Left ventricle myocardium inferior (tissue), 1 donor: ENCODE data around the gene NEXN. TPM values are rescaled to one million over a fixed set of nuclear protein-coding genes. Genes with fewer than 3 reads are reported as not detected.

Experiments used
- DNase-seq: peaks from one replicate; pipeline ENCODE4 v3.0.0-alpha.2; 2020
- H3K27ac ChIP-seq: fragments of 200-600 bp; replicated peaks from 2 replicates; pipeline ENCODE4 v1.8.0; 2021
- H3K27me3 ChIP-seq: fragments of 200-600 bp; 2 replicates; pipeline ENCODE4 v1.8.0; 2021; ENCODE audit warnings: low read depth
- H3K36me3 ChIP-seq: fragments of 200-600 bp; 2 replicates; pipeline ENCODE4 v1.8.0; 2021
- H3K4me1 ChIP-seq: fragments of 200-600 bp; 2 replicates; pipeline ENCODE4 v1.8.0; 2021
- H3K4me3 ChIP-seq: fragments of 200-600 bp; 2 replicates; pipeline ENCODE4 v1.8.0; 2021; ENCODE audit warnings: mild to moderate bottlenecking, moderate library complexity
- H3K9me3 ChIP-seq: fragments of 200-600 bp; replicated peaks from 2 replicates; pipeline ENCODE4 v1.8.0; 2021
- CTCF ChIP-seq: fragments of 200-600 bp; IDR thresholded peaks from 2 replicates; pipeline ENCODE4 v1.8.0; 2021; ENCODE audit warnings: antibody characterized with exemption, mild to moderate bottlenecking, borderline replicate concordance
- intact Hi-C: fragments of 100-400 bp; cut with micrococcal nuclease; formaldehyde crosslinking; loops from one replicate; pipeline ENCODE4 v1.11.0; 2022
- total RNA-seq: library from RNA; stranded (reverse); fragmentation: NEBNext Ultra II Directional; extraction: Animal tissue kit (Norgen Biotek cat#: 25700); gene quantifications from one replicate; pipeline ENCODE4 v1.2.1, GENCODE V29; 2021
- donor health status: DM: no; HTN: yes; CAD: no; lungs with severe emphysema.

Gene NEXN
- total RNA-seq, 1 donor from 2014 or later, result 391 TPM

- Histone ChIP-seq H3K4me3 (no peak overlapping the region), H3K27ac (peak overlapping the region; percentile 56), H3K27me3 (no peaks in the 10 kb centered on the region), H3K4me1 (peaks cover 67% of the 10 kb centered on the region), H3K36me3 (peaks cover 7% of the 10 kb centered on the region), H3K9me3 (no peaks in the 10 kb centered on the region)
- DNase-seq, result no peak
- TF ChIP-seq CTCF, result no peak
- intact Hi-C loops, result no loop called here
Measured at GRCh38 chr1:77983997-77984355, 95.6 kb downstream of the NEXN start.

GRCh38 chr1:77984629-77985028 is 96.2 kb downstream of the NEXN start:
- peaks cover 70% of the 10 kb centered on the region for H3K4me1 ChIP-seq
- H3K27me3 ChIP-seq, result no peaks in the 10 kb centered on the region
- TF ChIP-seq CTCF, result no peak
- H3K4me3 ChIP-seq, result no peak overlapping the region
- no peaks in the 10 kb centered on the region for H3K9me3 ChIP-seq
- peak overlapping the region; percentile 56 for H3K27ac ChIP-seq
- no peak for DNase-seq
- intact Hi-C loops, result no loop called here
- peaks cover 7% of the 10 kb centered on the region for H3K36me3 ChIP-seq

- TF ChIP-seq CTCF, result no peak
- H3K36me3 ChIP-seq, result peaks cover 12% of the 10 kb centered on the region
- intact Hi-C loops, result no loop called here
- H3K4me3 ChIP-seq, result no peak overlapping the region
- no peaks in the 10 kb centered on the region for H3K27me3 ChIP-seq
- DNase-seq, result no peak
- H3K27ac ChIP-seq, result no peak overlapping the region
- H3K9me3 ChIP-seq, result no peaks in the 10 kb centered on the region
- peaks cover 52% of the 10 kb centered on the region for H3K4me1 ChIP-seq
Measured at GRCh38 chr1:77986810-77987209, 98.4 kb downstream of the NEXN start.

GRCh38 chr1:77987919-77988318 is 99.5 kb downstream of the NEXN start:
- Histone ChIP-seq H3K9me3 (no peaks in the 10 kb centered on the region), H3K4me1 (peaks cover 49% of the 10 kb centered on the region), H3K27ac (no peak overlapping the region), H3K4me3 (no peak overlapping the region), H3K36me3 (peaks cover 13% of the 10 kb centered on the region), H3K27me3 (no peaks in the 10 kb centered on the region)
- intact Hi-C loops, result no loop called here
- DNase-seq, result no peak
- no peak for TF ChIP-seq CTCF

GRCh38 chr1:77989744-77990143 is 101.3 kb downstream of the NEXN start:
- intact Hi-C loops, result no loop called here
- Histone ChIP-seq H3K36me3 (peaks cover 18% of the 10 kb centered on the region), H3K4me1 (peaks cover 46% of the 10 kb centered on the region), H3K27ac (no peak overlapping the region), H3K27me3 (no peaks in the 10 kb centered on the region), H3K9me3 (no peaks in the 10 kb centered on the region), H3K4me3 (no peak overlapping the region)
- TF ChIP-seq CTCF, result no peak
- no peak for DNase-seq
